Choroid plexus epithelial cell (primary cell): ENCODE data around the gene RHOBTB1.

Source experiments
- DNase-seq: peaks from one replicate; pipeline ENCODE4 v3.0.0-alpha.2; 2010; ENCODE audit warnings: low read depth
- H3K4me3 ChIP-seq: 2 replicates; pipeline ENCODE4 v1.5.1; 2011; ENCODE audit warnings: low read depth, mild to moderate bottlenecking, control low read depth, low read length, moderate library complexity
- TF ChIP-seq, protein P1 (sequence below): conservative IDR thresholded peaks from 2 replicates; pipeline ENCODE4 v1.5.1; 2011; ENCODE audit warnings: low read depth, mild to moderate bottlenecking, control low read depth, inconsistent platforms, low read length, moderate library complexity

RHOBTB1 gene

DNA sequence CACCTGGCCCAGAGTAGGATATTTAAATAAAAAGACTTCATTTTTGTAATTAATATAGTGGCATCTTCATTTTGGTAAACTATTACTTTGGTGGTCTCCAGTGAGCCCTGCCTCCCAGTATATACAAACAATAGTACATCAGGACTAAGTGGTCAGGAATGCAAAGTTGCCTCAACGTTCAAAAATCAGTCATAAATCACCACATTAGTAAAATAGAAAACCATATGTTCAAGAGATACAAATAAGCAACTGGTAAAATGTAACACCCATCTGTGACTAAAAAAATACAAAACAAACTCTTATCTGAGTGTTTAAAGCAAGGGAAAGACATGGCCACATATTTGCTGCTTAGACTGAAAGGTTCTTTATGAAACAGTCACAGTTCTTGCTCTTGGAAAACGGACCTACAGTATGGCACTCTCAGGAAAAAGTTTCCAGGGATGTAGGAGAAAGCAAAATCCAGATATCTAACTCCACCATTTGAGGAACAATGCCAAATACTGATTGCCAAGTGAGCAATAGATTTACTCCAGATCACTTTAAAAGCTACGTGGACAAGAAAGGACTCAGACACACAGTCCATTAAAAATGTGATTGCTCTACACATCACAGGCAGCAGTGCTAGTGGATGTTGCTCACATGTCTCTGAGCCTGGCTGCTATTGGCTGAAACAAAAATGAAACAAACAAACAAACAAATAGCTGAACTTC lies 15.1 kb upstream of the RHOBTB1 start:
- TF ChIP-seq, protein P1, sequence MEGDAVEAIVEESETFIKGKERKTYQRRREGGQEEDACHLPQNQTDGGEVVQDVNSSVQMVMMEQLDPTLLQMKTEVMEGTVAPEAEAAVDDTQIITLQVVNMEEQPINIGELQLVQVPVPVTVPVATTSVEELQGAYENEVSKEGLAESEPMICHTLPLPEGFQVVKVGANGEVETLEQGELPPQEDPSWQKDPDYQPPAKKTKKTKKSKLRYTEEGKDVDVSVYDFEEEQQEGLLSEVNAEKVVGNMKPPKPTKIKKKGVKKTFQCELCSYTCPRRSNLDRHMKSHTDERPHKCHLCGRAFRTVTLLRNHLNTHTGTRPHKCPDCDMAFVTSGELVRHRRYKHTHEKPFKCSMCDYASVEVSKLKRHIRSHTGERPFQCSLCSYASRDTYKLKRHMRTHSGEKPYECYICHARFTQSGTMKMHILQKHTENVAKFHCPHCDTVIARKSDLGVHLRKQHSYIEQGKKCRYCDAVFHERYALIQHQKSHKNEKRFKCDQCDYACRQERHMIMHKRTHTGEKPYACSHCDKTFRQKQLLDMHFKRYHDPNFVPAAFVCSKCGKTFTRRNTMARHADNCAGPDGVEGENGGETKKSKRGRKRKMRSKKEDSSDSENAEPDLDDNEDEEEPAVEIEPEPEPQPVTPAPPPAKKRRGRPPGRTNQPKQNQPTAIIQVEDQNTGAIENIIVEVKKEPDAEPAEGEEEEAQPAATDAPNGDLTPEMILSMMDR: no peak
- no peak overlapping the region for H3K4me3 ChIP-seq

DNA sequence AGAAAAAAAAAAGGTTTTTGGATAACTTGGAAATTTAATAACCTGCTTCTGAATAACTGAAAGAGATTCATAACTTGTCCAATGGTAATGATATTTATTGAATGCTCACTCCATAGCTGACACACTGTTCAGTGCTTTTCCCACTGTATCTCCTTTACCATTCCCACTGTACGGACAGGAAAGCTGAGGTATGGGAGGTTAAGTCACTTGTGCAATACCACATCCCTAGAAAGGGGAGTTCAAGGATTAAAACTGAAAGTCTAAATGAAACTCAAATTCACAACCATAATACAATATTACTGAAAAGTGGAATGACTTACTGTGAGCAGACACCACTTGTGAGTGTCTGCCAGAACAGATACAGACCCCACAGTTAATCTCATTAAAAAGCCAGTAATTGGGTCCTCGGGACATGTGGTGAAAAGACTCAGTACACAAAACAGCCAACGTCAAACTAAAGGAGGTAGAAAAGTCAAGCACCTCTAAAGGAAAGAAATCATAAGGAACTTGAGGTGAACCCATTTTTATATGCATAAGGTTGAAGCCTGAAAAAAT lies 13.8 kb upstream of the RHOBTB1 start:
- DNase-seq: no peak
- H3K4me3 ChIP-seq: no peak overlapping the region
- TF ChIP-seq, protein P1: no peak

More for the DNA sequence above, 15.1 kb upstream of the RHOBTB1 start:
- peak; percentile 56 for DNase-seq

DNA sequence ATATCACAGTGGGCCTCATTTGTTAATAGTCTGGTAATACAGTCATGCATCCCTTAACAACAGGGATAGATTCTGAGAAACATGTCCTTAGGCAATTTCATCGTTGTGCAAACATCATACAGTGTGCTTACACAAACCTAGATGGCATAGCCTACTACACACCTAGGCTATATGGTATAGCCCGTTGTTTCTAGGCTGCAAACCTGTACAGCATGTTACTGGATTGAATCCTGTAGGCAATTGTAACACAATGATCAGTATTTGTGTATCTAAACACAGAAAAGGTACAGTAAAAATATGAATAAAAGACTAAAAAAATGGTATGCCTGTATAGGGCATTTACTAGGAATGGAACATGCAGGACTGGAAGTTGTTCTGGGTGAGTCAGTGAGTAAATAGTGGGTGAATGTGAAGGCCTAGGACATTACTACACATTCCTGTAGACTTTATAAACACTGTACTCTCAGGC lies 12.0 kb upstream of the RHOBTB1 start:
- DNase-seq: peak; percentile 84
- TF ChIP-seq, protein P1: no peak
- no peak overlapping the region for H3K4me3 ChIP-seq

DNA sequence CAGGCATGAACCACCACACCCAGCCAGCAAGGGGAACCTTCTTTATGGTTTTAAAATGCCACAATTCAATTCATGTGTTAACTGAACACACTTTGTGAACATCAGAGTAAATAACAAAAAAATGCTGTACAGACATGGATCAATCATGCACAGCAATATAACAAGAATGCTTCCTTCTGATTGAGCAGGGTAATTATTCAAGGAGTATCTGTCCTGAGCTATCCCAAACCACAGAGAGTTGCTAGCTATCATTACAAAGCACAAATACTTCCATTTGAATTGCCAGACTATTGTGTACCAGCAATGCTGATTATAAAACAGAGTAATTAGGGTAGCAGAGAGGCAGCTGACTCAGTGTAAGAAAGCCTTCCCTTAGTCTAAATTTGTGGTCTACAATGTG lies 11.3 kb upstream of the RHOBTB1 start:
- H3K4me3 ChIP-seq: no peak overlapping the region
- DNase-seq: no peak
- TF ChIP-seq, protein P1: no peak

DNA sequence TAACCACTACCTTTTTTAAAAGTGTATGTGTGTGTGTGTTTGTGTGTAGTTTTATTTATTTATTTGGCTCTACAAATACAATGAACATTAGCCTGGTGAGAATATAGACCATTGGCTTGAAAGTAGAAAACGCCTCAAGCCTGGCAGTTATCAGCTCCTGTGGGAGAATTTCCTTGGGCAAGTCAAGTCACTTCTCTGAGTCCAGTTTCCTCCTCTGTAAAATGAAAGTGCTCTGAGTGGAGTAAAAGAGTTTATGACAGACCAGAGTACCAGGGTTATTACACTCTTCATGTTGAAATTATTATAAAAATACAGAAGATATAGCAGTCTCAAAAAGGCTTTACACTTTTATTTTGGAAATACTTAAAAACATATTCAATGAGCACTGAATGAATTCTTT lies 10.1 kb upstream of the RHOBTB1 start:
- TF ChIP-seq, protein P1: no peak
- no peak for DNase-seq
- H3K4me3 ChIP-seq: no peak overlapping the region

DNA sequence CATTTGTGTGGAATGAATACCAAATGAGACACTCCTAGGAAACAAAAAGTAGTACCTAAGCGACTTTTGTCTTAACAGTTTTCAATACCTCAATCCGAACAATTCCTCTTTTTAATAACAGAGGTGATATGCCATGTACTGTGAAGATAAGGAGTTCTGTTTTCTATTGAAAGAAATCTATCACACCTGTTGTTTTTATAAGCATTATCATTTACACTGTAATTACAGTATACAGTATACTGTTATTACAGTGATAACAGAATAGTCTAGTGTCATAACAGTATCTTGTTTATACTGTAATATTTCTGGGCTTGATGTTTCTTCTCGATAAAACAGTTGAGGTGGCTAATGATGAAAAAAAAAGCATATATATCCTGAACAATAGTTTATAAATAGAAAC lies 9.4 kb upstream of the RHOBTB1 start:
- no peak overlapping the region for H3K4me3 ChIP-seq
- TF ChIP-seq, protein P1: no peak

DNA sequence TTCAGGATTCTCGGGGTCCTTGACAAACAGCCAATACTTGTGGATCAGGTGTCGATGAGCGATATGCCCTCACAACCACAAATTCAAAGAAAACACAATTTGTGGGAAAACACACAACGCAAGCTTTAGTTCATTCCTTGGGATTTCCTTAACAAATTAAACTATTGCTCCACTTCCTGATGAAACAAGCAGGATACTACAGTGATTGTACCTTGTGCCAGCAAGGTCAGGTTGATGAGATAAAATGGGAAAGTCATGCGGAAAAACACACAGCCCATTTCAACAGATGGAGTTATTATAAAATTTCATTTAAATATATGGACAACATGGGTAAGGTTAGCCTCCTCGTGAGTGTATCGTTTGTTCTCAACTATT lies 8.8 kb upstream of the RHOBTB1 start:
- TF ChIP-seq, protein P1: no peak
- H3K4me3 ChIP-seq: no peak overlapping the region
- no peak for DNase-seq

More for the DNA sequence above, 9.4 kb upstream of the RHOBTB1 start:
- DNase-seq: no peak
